Spinal cord (tissue), 10 donors: Measurements from ENCODE around the gene ZFYVE27. TPM values are rescaled to one million over a fixed set of nuclear protein-coding genes. Genes with fewer than 3 reads are reported as not detected.

Source experiments
- DNase-seq, 6 donors: peaks; one replicate each; pipeline versions ENCODE4 v3.0.0 to v3.0.0-alpha.2; 2013 to 2015; ENCODE audit warnings: low spot score in 6 of 6, low read depth in 4 of 6
- H3K27ac ChIP-seq: one replicate; pipeline ENCODE4 v1.5.1; 2013; ENCODE audit warnings: low read depth, low read length, control low read depth
- H3K27me3 ChIP-seq: one replicate; pipeline ENCODE4 v1.6.1; 2013; ENCODE audit warnings: low read length; ENCODE audit not compliant: control insufficient read depth, insufficient read depth
- H3K36me3 ChIP-seq: one replicate; pipeline ENCODE4 v1.6.1; 2013; ENCODE audit warnings: low read length; ENCODE audit not compliant: control insufficient read depth, insufficient read depth
- H3K4me1 ChIP-seq: one replicate; pipeline ENCODE4 v1.6.1; 2013; ENCODE audit warnings: low read length; ENCODE audit not compliant: control insufficient read depth, insufficient read depth
- H3K4me3 ChIP-seq: one replicate; pipeline ENCODE4 v1.5.1; 2013; ENCODE audit warnings: low read depth, low read length, control low read depth
- H3K9me3 ChIP-seq: one replicate; pipeline ENCODE4 v1.6.1; 2013; ENCODE audit warnings: low read length; ENCODE audit not compliant: control insufficient read depth, insufficient read depth
- WGBS: methylation state at CpG from one replicate; pipeline ENCODE4 v1.1.5; 2013; ENCODE audit warnings: missing lambda C conversion rate; ENCODE audit not compliant: insufficient coverage; 5-methylcytosine and 5-hydroxymethylcytosine counted together
- polyA plus RNA-seq, 2 donors: library from polyadenylated mRNA; unstranded; fragments of 120-200 nt; gene quantifications; one replicate each; pipeline ENCODE4 v1.2.1, GENCODE V29; 2013; ENCODE audit not compliant: insufficient read length in 2 of 2
- total RNA-seq, 2 donors: library from RNA; depleted of rRNA in 1 of 2; stranded (reverse); fragments of 120-200 nt in 1 of 2; fragments of >200 nt in 1 of 2; gene quantifications; one replicate each; pipeline versions ENCODE4 v1.2.3 to v1.2.4, GENCODE V29; 2013 to 2014
- donor health status: healthy.

ZFYVE27 gene
- total and polyA plus RNA-seq, 4 donors, result 28.9 to 56.0 (median 38.1) TPM

- H3K27me3 ChIP-seq, result peaks cover 18% of the 10 kb centered on the region
- no peaks in the 10 kb centered on the region for H3K36me3 ChIP-seq
- no peaks in the 10 kb centered on the region for H3K9me3 ChIP-seq
- peaks cover 32% of the 10 kb centered on the region for H3K4me1 ChIP-seq
- H3K27ac ChIP-seq, result no peak overlapping the region
- WGBS, result 83% methylated on average over 4 of the region's 4 CpGs
- DNase-seq, result no peak
- no peak overlapping the region for H3K4me3 ChIP-seq
Measured at GRCh38 chr10:97777143-97777542, 40.2 kb downstream of the ZFYVE27 start.

- Histone ChIP-seq H3K36me3 (no peaks in the 10 kb centered on the region), H3K27ac (no peak overlapping the region), H3K4me3 (no peak overlapping the region), H3K9me3 (no peaks in the 10 kb centered on the region), H3K27me3 (peaks cover 3% of the 10 kb centered on the region), H3K4me1 (peaks cover 35% of the 10 kb centered on the region)
- peak in 1 of 6 donors; percentile 81 for DNase-seq
- WGBS, result 56% methylated on average over 10 of the region's 11 CpGs
Measured at GRCh38 chr10:97778452-97779302, 41.7 kb downstream of the ZFYVE27 start.

- Histone ChIP-seq H3K9me3 (no peaks in the 10 kb centered on the region), H3K4me3 (no peak overlapping the region), H3K27me3 (no peaks in the 10 kb centered on the region), H3K36me3 (no peaks in the 10 kb centered on the region), H3K4me1 (peaks cover 35% of the 10 kb centered on the region), H3K27ac (no peak overlapping the region)
- DNase-seq, result no peak
- 65% methylated on average over 3 of the region's 4 CpGs for WGBS
Measured at GRCh38 chr10:97779492-97779891, 42.6 kb downstream of the ZFYVE27 start.

DNA sequence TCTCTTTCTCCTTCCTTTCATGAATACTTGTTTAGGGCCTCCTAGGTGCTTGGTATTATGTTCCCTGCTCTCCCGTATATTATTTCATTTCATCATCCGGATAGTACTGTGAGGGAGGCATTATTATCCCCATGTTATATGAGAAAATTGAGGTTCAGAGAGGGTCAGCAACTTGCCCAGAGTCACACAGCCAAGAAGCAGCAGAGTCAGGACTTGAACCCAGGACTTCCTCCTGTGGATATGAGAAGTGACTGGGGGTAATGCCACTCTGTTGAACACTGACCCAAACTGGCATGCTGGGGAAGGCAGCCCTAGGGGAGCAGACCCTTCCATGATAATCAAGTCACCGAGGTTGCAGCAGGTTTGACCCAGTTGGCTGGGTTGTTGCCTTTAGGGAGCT, 43.0 kb downstream of the ZFYVE27 start:
- no peak overlapping the region for H3K27ac ChIP-seq
- H3K4me3 ChIP-seq, result no peak overlapping the region
- no peaks in the 10 kb centered on the region for H3K27me3 ChIP-seq
- no peak for DNase-seq
- H3K4me1 ChIP-seq, result peaks cover 35% of the 10 kb centered on the region
- WGBS, result 86% methylated on average over 1 of the region's 3 CpGs
- H3K36me3 ChIP-seq, result no peaks in the 10 kb centered on the region
- no peaks in the 10 kb centered on the region for H3K9me3 ChIP-seq

- Histone ChIP-seq H3K36me3 (no peaks in the 10 kb centered on the region), H3K9me3 (no peaks in the 10 kb centered on the region), H3K4me3 (no peak overlapping the region), H3K4me1 (peaks cover 35% of the 10 kb centered on the region), H3K27me3 (no peaks in the 10 kb centered on the region), H3K27ac (peak overlapping the region; percentile 68)
- WGBS, result 18% methylated on average over 6 of the region's 7 CpGs
- DNase-seq, result peak in 3 of 6 donors; percentile 41 to 81 (median 80)
Measured at GRCh38 chr10:97780841-97781617, 44.1 kb downstream of the ZFYVE27 start.

DNA sequence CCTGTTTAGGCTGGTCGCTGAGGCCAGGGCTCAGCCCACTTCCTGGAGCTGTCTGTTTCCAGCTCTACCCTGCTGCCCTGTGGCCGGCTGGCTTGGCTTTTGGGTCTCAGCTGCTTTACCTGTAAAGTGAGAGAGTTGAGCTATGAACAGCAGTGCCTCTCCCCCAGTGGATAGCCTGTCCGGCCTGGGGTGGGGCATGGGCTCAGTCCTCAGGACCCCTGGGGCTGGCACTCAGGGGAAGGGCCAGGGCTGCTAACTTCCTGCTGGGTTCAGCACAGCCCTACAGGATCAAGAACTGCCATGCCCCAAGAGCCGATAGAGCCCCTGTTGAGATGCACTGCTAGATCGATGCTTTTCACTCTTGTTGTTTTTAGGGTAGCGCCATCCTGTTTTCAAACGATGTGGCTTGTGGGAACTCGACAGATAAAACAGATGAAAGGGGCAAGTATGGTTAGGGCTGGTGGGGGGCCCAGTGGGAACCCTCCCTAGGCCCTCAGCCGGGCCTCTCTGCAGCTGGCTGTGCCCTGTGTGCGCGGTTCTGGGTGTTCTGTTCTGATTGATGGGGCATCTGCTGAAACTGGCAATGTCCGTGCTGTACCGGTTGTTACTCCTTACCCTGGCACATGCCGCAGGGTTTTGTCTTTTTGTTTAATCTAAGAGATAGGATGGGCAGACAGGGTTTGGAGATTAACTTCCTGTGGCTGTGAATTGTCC, 44.8 kb downstream of the ZFYVE27 start:
- DNase-seq, result no peak
- WGBS, result 36% methylated on average over 13 of the region's 14 CpGs
- no peaks in the 10 kb centered on the region for H3K36me3 ChIP-seq
- H3K9me3 ChIP-seq, result no peaks in the 10 kb centered on the region
- H3K27me3 ChIP-seq, result no peaks in the 10 kb centered on the region
- no peak overlapping the region for H3K4me3 ChIP-seq
- H3K4me1 ChIP-seq, result peaks cover 35% of the 10 kb centered on the region
- peak overlapping the region; percentile 68 for H3K27ac ChIP-seq

DNA sequence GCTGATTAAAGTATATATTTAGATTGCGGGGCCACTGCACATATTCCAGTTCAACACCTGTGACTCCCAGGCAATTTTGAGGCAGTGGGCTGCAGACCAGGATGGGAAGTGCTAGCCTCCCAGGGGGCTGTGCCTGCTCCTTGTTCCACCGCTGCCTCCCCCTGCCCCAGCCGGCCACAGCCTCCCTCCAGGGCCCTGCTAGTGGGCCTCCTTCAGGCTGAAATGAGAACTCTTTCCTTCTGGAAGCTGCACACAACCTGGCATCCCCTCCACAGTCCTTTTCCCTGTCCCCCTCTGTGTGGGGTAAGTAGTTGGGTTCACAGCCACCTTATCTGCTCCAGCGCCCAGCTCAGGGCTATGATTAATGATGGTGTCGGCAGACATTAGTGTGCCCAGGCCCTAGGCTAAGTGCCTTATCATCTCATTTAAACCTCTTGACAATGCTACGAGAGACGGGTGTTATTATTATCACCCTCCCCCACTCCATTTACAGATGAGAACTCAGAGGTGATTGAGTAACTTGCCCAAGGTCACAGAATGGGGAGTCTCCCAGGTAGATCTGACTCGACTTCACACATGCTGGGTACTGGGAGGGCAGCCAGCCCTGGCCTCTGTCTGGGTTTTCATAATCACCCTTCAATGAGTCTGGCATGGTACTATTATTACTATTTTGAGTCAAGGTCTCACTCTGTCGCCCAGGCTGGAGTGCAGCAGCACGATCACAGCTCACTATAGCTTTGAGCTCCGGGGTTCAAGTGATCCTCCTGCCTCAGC, 45.7 kb downstream of the ZFYVE27 start:
- Histone ChIP-seq H3K9me3 (no peaks in the 10 kb centered on the region), H3K4me3 (no peak overlapping the region), H3K4me1 (peaks cover 35% of the 10 kb centered on the region), H3K36me3 (no peaks in the 10 kb centered on the region), H3K27me3 (no peaks in the 10 kb centered on the region), H3K27ac (no peak overlapping the region)
- DNase-seq, result no peak
- 66% methylated on average over 9 of the region's 11 CpGs for WGBS

GRCh38 chr10:97784200-97784810, 47.4 kb downstream of the ZFYVE27 start:
- peaks cover 2% of the 10 kb centered on the region for H3K27me3 ChIP-seq
- no peaks in the 10 kb centered on the region for H3K36me3 ChIP-seq
- H3K9me3 ChIP-seq, result no peaks in the 10 kb centered on the region
- WGBS, result 91% methylated on average over 8 of the region's 9 CpGs
- no peak overlapping the region for H3K27ac ChIP-seq
- no peak for DNase-seq
- no peak overlapping the region for H3K4me3 ChIP-seq
- H3K4me1 ChIP-seq, result peaks cover 34% of the 10 kb centered on the region
